H1 (cell line): Measurements from ENCODE around the gene ZNF660. TPM values are rescaled to one million over a fixed set of nuclear protein-coding genes. Genes with fewer than 3 reads are reported as not detected.

Experiments used
- CTCF ChIA-PET: fragments of 300-600 bp; sonication (Branson Sonifier 250); formaldehyde crosslinking; loops from one replicate; lab custom pipeline; 2021; ENCODE audit not compliant: partially characterized antibody; lab: Charles Lee
- POLR2A ChIA-PET: fragments of 300-600 bp; sonication (Branson Sonifier 250); formaldehyde crosslinking; loops from one replicate; lab custom pipeline; 2021; ENCODE audit warnings: inconsistent platforms; ENCODE audit not compliant: partially characterized antibody; lab: Charles Lee
- DNase-seq, 2 experiments: peaks; one replicate each; pipeline versions ENCODE4 v3.0.0 to v3.0.0-alpha.2; 2010 to 2022; ENCODE audit warnings: low spot score in 2 of 2, low read depth in 1 of 2, mixed read lengths in 1 of 2
- FAIRE-seq: peaks from 2 replicates; lab custom pipeline; 2011; peaks lifted over from hg19 to GRCh38; lab: Jason Lieb, UNC
- H2AFZ ChIP-seq: 2 replicates; pipeline ENCODE4 v1.8.1; 2012; ENCODE audit warnings: low read length, inconsistent platforms
- H2AK5ac ChIP-seq: 2 replicates; pipeline ENCODE4 v1.6.1; 2013; ENCODE audit warnings: low read depth, low read length
- H2BK120ac ChIP-seq: replicated peaks from 2 replicates; pipeline ENCODE3; 2013; ENCODE audit warnings: low read depth, low read length, inconsistent platforms
- H2BK12ac ChIP-seq: 2 replicates; pipeline ENCODE4 v1.6.1; 2013; ENCODE audit warnings: low read depth, low read length
- H2BK15ac ChIP-seq: 2 replicates; pipeline ENCODE4 v1.6.1; 2013; ENCODE audit warnings: low read length
- H2BK20ac ChIP-seq: 2 replicates; pipeline ENCODE4 v1.6.1; 2013; ENCODE audit warnings: low read length
- H2BK5ac ChIP-seq: 2 replicates; pipeline ENCODE4 v1.6.1; 2013; ENCODE audit warnings: low read depth, low read length
- H3K14ac ChIP-seq: 2 replicates; pipeline ENCODE4 v1.6.1; 2013; ENCODE audit warnings: inconsistent platforms; ENCODE audit not compliant: insufficient read length
- H3K18ac ChIP-seq: 2 replicates; pipeline ENCODE4 v1.6.1; 2013; ENCODE audit warnings: low read length; ENCODE audit errors: extremely low read depth
- H3K23ac ChIP-seq: 2 replicates; pipeline ENCODE4 v1.6.1; 2013; ENCODE audit warnings: inconsistent platforms; ENCODE audit not compliant: insufficient read length
- H3K23me2 ChIP-seq: 2 replicates; pipeline ENCODE4 v1.6.1; 2013; ENCODE audit warnings: low read depth, low read length
- H3K27ac ChIP-seq: 2 replicates; pipeline ENCODE4 v1.6.1; 2011; ENCODE audit warnings: low read depth, low read length, inconsistent platforms
- H3K27me3 ChIP-seq, 4 experiments: replicated peaks in 1 of 4; 1 replicate in 1 of 4; 2 replicates in 3 of 4; pipeline versions ENCODE4 v1.6.1 to v1.8.1; 2011 to 2013; ENCODE audit warnings: low read length in 3 of 4, mild to moderate bottlenecking in 3 of 4, inconsistent platforms in 2 of 4, mixed read lengths in 2 of 4, moderate library complexity in 1 of 4; ENCODE audit not compliant: control insufficient read depth in 3 of 4, insufficient read depth in 3 of 4; ENCODE audit errors: extremely low read depth in 1 of 4
- H3K36me3 ChIP-seq, 4 experiments: 2 replicates each; pipeline versions ENCODE4 v1.6.1 to v1.8.1; 2011 to 2013; ENCODE audit warnings: mild to moderate bottlenecking in 4 of 4, low read length in 3 of 4, moderate library complexity in 2 of 4, control low read depth in 1 of 4, inconsistent platforms in 1 of 4; ENCODE audit not compliant: insufficient read depth in 4 of 4, control insufficient read depth in 2 of 4
- H3K4ac ChIP-seq: replicated peaks from 2 replicates; pipeline ENCODE3; 2013; ENCODE audit warnings: low read length, low read depth, mixed read lengths, inconsistent platforms; ENCODE audit not compliant: insufficient read length
- H3K4me1 ChIP-seq, 4 experiments: replicated peaks in 1 of 4; 1 replicate in 1 of 4; 2 replicates in 3 of 4; pipeline versions ENCODE4 v1.6.1 to v1.8.1; 2011 to 2013; ENCODE audit warnings: low read length in 3 of 4, inconsistent platforms in 2 of 4, mixed read lengths in 1 of 4; ENCODE audit not compliant: insufficient read depth in 4 of 4, control insufficient read depth in 3 of 4
- H3K4me2 ChIP-seq, 2 experiments: 2 replicates each; pipeline versions ENCODE4 v1.6.1 to v1.8.1; 2011 to 2013; ENCODE audit warnings: low read depth in 2 of 2, low read length in 2 of 2, control low read depth in 1 of 2, inconsistent platforms in 1 of 2, mild to moderate bottlenecking in 1 of 2; ENCODE audit not compliant: insufficient read depth in 1 of 2
- H3K4me3 ChIP-seq, 4 experiments: fragments of 200-600, 300-600 bp in 1 of 4; sonication (generic), shearing (Covaris generic), sonication (Bioruptor Twin) in 1 of 4; 2 replicates each; pipeline versions ENCODE4 v1.5.1 to v1.8.1; 2011 to 2016; ENCODE audit warnings: low read length in 4 of 4, low read depth in 3 of 4, control low read depth in 2 of 4, inconsistent platforms in 2 of 4, mild to moderate bottlenecking in 2 of 4, mixed read lengths in 1 of 4, moderate library complexity in 1 of 4; ENCODE audit not compliant: insufficient read depth in 2 of 4; ENCODE audit errors: extremely low read depth in 1 of 4
- H3K56ac ChIP-seq: replicated peaks from 2 replicates; pipeline ENCODE3; 2013; ENCODE audit warnings: low read depth, mild to moderate bottlenecking, mixed read lengths, low read length, inconsistent platforms; ENCODE audit not compliant: insufficient read length
- H3K79me1 ChIP-seq: 2 replicates; pipeline ENCODE4 v1.6.1; 2013; ENCODE audit warnings: low read depth, low read length, control low read depth
- H3K79me2 ChIP-seq, 2 experiments: 2 replicates each; pipeline versions ENCODE4 v1.6.1 to v1.8.1; 2012 to 2013; ENCODE audit warnings: low read length in 2 of 2, mild to moderate bottlenecking in 2 of 2, inconsistent platforms in 1 of 2; ENCODE audit not compliant: insufficient read depth in 2 of 2, control insufficient read depth in 1 of 2
- H3K9ac ChIP-seq, 4 experiments: replicated peaks in 1 of 4; 1 replicate in 1 of 4; 2 replicates in 3 of 4; pipeline versions ENCODE4 v1.6.1 to v1.8.1; 2011 to 2013; ENCODE audit warnings: low read depth in 3 of 4, low read length in 3 of 4, control low read depth in 2 of 4, mild to moderate bottlenecking in 2 of 4, moderate library complexity in 2 of 4, inconsistent platforms in 1 of 4; ENCODE audit errors: extremely low read depth in 1 of 4
- H3K9me3 ChIP-seq, 2 experiments: 2 replicates each; pipeline versions ENCODE4 v1.6.1 to v1.8.1; 2012 to 2013; ENCODE audit warnings: mild to moderate bottlenecking in 2 of 2, moderate library complexity in 2 of 2, control low read depth in 1 of 2, inconsistent platforms in 1 of 2, low read depth in 1 of 2, low read length in 1 of 2, mixed read lengths in 1 of 2; ENCODE audit not compliant: insufficient read depth in 2 of 2
- H4K20me1 ChIP-seq, 2 experiments: replicated peaks in 1 of 2; 2 replicates each; pipeline versions ENCODE3 to v1.8.1; 2011 to 2013; ENCODE audit warnings: inconsistent platforms in 2 of 2, low read length in 2 of 2, mild to moderate bottlenecking in 1 of 2; ENCODE audit not compliant: insufficient read depth in 2 of 2, control insufficient read depth in 1 of 2
- H4K5ac ChIP-seq: 2 replicates; pipeline ENCODE4 v1.6.1; 2013; ENCODE audit warnings: low read length, low read depth, mixed read lengths, inconsistent platforms; ENCODE audit not compliant: insufficient read length
- H4K8ac ChIP-seq: 2 replicates; pipeline ENCODE4 v1.8.0; 2013; ENCODE audit warnings: mild to moderate bottlenecking, moderate library complexity, low read length, inconsistent platforms; ENCODE audit not compliant: insufficient read depth; ENCODE audit errors: extremely low read depth
- H4K91ac ChIP-seq: replicated peaks from 2 replicates; pipeline ENCODE3; 2013; ENCODE audit warnings: low read length, mixed read lengths, inconsistent platforms; ENCODE audit not compliant: insufficient read length
- BCL11A ChIP-seq, 2 experiments: IDR thresholded peaks; one replicate each; pipeline ENCODE4 v1.6.1; 2011; ENCODE audit warnings: low read depth in 2 of 2, low read length in 2 of 2, mild to moderate bottlenecking in 2 of 2
- CBX5 ChIP-seq: fragments of 300-800, 300-1000 bp; sonication (generic); IDR thresholded peaks from 2 replicates; pipeline ENCODE4 v1.7.1; 2016; ENCODE audit warnings: antibody characterized with exemption, low read length, low read depth
- EGR1 ChIP-seq: IDR thresholded peaks from 2 replicates; pipeline ENCODE4 v1.6.1; 2011; ENCODE audit warnings: low read depth, low read length, borderline replicate concordance
- HDAC6 ChIP-seq: IDR thresholded peaks from one replicate; pipeline ENCODE4 v1.7.1; 2012; ENCODE audit warnings: low read depth, mild to moderate bottlenecking, inconsistent platforms, low read length, moderate library complexity
- JUN ChIP-seq: IDR thresholded peaks from 2 replicates; pipeline ENCODE4 v1.6.1; 2011; ENCODE audit warnings: low read depth, mild to moderate bottlenecking, improper control_type of control experiment, low read length
- KDM5A ChIP-seq: fragments of 200-600 bp; IDR thresholded peaks from 2 replicates; pipeline ENCODE4 v1.7.1; 2012; ENCODE audit warnings: mild to moderate bottlenecking, low read length, inconsistent platforms, mixed read lengths
- PHF8 ChIP-seq: fragments of 200-600 bp; sonication (generic); conservative IDR thresholded peaks from 2 replicates; pipeline ENCODE4 v1.7.1; 2012; ENCODE audit warnings: low read depth, mild to moderate bottlenecking, inconsistent platforms, low read length, moderate library complexity
- RAD21 ChIP-seq, 2 experiments: IDR thresholded peaks in 1 of 2; conservative IDR thresholded peaks in 1 of 2; 2 replicates each; pipeline ENCODE4 v1.6.1; 2011; ENCODE audit warnings: low read depth in 2 of 2, low read length in 2 of 2, improper control_type of control experiment in 1 of 2, inconsistent platforms in 1 of 2, mild to moderate bottlenecking in 1 of 2, moderate library complexity in 1 of 2
- SRF ChIP-seq: IDR thresholded peaks from 2 replicates; pipeline ENCODE4 v1.6.1; 2011; ENCODE audit warnings: mild to moderate bottlenecking, low read depth, low read length, moderate library complexity
- TAF7 ChIP-seq: optimal IDR thresholded peaks from 2 replicates; pipeline ENCODE3; 2011; ENCODE audit warnings: low read depth, mild to moderate bottlenecking, inconsistent platforms, low read length, moderate library complexity, borderline replicate concordance
- WGBS, 2 experiments: shearing (Covaris generic) in 1 of 2; methylation state at CpG; one replicate each; pipeline versions ENCODE4 v1.1.6 to v1.1.7; 2013 to 2015; ENCODE audit warnings: low lambda C conversion rate in 2 of 2, mixed read lengths in 2 of 2, inconsistent platforms in 1 of 2, low coverage in 1 of 2, missing lambda C conversion rate in 1 of 2; ENCODE audit not compliant: insufficient replicate concordance in 2 of 2, insufficient coverage in 1 of 2, insufficient read length in 1 of 2; ENCODE audit errors: extremely low coverage in 1 of 2, missing lambda C conversion rate in 1 of 2; 5-methylcytosine and 5-hydroxymethylcytosine counted together
- polyA plus RNA-seq, 7 experiments: library from polyadenylated mRNA; depleted of rRNA in 3 of 7; stranded (reverse) in 5 of 7; unstranded in 2 of 7; fragments of >200 nt in 5 of 7; fragments of 200-250 nt in 2 of 7; gene quantifications; 1 replicate in 5 of 7; 2 replicates in 1 of 7; 4 replicates in 1 of 7; pipeline versions ENCODE4 v1.2.1 to v1.2.3, GENCODE V29; 2011 to 2013; ENCODE audit warnings: missing spikeins in 2 of 7, mixed read lengths in 2 of 7
- total RNA-seq: library from RNA; stranded (reverse); fragmentation: NEBNext Ultra II Directional; extraction: Animal tissue kit (Norgen Biotek cat#: 25700); gene quantifications from 2 replicates; pipeline ENCODE4 v1.2.1, GENCODE V29; 2021

ZNF660 gene
- total and polyA plus RNA-seq, 2 of the 8 experiments (the other 6 are each of a cell fraction or from before 2014, with no cell fraction given): 3.1 to 13.0 TPM

- Histone ChIP-seq H2BK5ac (no peak overlapping the region), H2BK20ac (no peak overlapping the region), H2BK120ac (no peak overlapping the region), H3K27ac (no peak overlapping the region), H3K23ac (no peak overlapping the region), H3K14ac (no peak overlapping the region), H3K4me2 (no peak overlapping the region), H3K9me3 (peaks cover 25 to 27% of the 10 kb centered on the region in 2 experiments; a peak in 3 of 4 replicates), H3K79me1 (no peaks in the 10 kb centered on the region), H2AK5ac (no peak overlapping the region), H3K4ac (no peak overlapping the region), H2BK12ac (no peak overlapping the region), H2AFZ (no peak overlapping the region), H3K4me3 (no peak overlapping the region), H4K20me1 (no peaks in the 10 kb centered on the region), H3K23me2 (no peaks in the 10 kb centered on the region; the same call in 1 of the 2 replicates), H3K36me3 (peaks cover 18 to 69% (median 44%) of the 10 kb centered on the region in 4 experiments; a peak in 7 of 8 replicates), H3K56ac (no peak overlapping the region), H4K5ac (no peak overlapping the region), H3K4me1 (no peaks in the 10 kb centered on the region), H3K79me2 (no peaks in the 10 kb centered on the region), H2BK15ac (no peak overlapping the region), H3K27me3 (no peaks in the 10 kb centered on the region), H4K8ac (no peak overlapping the region), H3K9ac (no peak overlapping the region), H3K18ac (no peak overlapping the region), H4K91ac (no peak overlapping the region)
- ChIA-PET POLR2A (interaction anchor here (0.6 to 1.7 kb wide), 2 partner anchors 8 to 13 kb away, joined by 4 to 7 read pairs; partner anchors contain the start of gene ZKSCAN7), CTCF (interaction anchor here (0.8 kb wide), 1 partner anchor 93 kb away, joined by 3 read pairs; no protein-coding TSS in a partner anchor)
- TF ChIP-seq EGR1: no peak
- TF ChIP-seq SRF: no peak
- no peak for TF ChIP-seq TAF7
- no peak for TF ChIP-seq KDM5A
- no peak for TF ChIP-seq JUN
- TF ChIP-seq RAD21 (IDR thresholded peaks at IDR 0.05 in 1 of 2, conservative IDR thresholded peaks at IDR 0.05 in 1 of 2; ENCODE audit: low read depth in 2 of 2, low read length in 2 of 2): no peak
- TF ChIP-seq PHF8: no peak
- TF ChIP-seq CBX5: no peak
- TF ChIP-seq HDAC6: no peak
- TF ChIP-seq BCL11A (IDR thresholded peaks at IDR 0.05; ENCODE audit: low read depth in 2 of 2, low read length in 2 of 2): no peak
- WGBS, 2 experiments: 86% methylated on average over 1 of the region's 1 CpG; no CpG with 5 or more reads in 1 of the 2 experiments
- DNase-seq (no peak), FAIRE-seq (no peak)
These were observed 16.2 kb upstream of the ZNF660 start for GRCh38 chr3:44568561-44568960.
